OCI-LY3 (cell line): Measurements from ENCODE around the gene PPP1R7.

Experiments used
- CTCF ChIP-seq: fragments of 200-600, 300-600 bp; sonication (generic); IDR thresholded peaks from 2 replicates; pipeline ENCODE4 v1.5.1; 2014; ENCODE audit warnings: antibody characterized with exemption, low read length, low read depth
- EZH2phosphoT487 ChIP-seq: fragments of 200-600 bp; shearing (Covaris generic); IDR thresholded peaks from 2 replicates; pipeline ENCODE4 v1.6.1; 2018; ENCODE audit warnings: antibody characterized with exemption, mixed run types, low read depth

DNA sequence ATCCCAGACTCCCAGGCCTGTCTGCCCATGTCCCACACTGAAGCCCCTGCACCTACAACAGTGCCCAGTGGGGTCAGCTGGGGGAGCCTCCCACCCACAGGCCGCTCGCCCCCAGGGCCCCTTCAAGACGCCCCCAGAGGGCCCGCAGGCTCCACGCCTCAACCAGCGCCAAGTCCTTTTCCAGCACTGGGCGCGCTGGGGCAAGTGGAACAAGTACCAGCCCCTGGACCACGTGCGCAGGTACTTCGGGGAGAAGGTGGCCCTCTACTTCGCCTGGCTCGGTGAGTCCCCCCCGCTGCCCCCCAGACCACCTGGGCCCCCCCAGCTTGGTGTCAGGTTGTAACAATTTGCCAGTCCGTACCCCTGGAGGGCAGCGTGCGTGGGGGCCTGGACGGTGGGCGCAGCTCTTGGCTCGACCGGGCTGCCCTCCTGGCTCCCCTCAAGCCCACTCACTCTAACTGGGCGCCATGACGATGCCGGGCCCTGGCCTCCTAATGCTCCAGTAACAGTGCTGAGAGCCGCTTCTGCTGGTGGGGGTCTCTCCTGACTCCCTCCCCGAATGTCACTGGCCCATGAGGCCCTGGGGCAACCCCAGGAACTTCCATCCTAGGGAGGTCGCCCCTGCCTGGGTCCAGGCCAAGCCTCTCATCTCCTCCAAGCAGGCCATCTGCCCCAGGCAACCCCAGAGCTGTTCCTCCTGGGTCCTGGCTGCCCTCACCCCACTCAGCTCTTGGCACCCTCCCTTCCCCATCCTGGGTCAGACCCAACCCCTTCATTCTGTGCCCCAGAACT lies 53.1 kb downstream of the PPP1R7 start:
- TF ChIP-seq CTCF = no peak
- no peak for TF ChIP-seq EZH2phosphoT487
